Lower leg skin (tissue), 3 donors: ENCODE results near the gene KMT2E.
"Not testable (repeated sequence)": the region's sequence is repeated elsewhere in the genome, so short reads cannot be mapped to it uniquely, and the experiment has no call there.

Experiments
- POLR2A ChIP-seq, 2 donors: fragments of 450-650 bp; IDR thresholded peaks; one replicate each; pipeline ENCODE4 v1.6.1; 2016 to 2017; ENCODE audit warnings: antibody characterized with exemption in 2 of 2, mild to moderate bottlenecking in 1 of 2, moderate library complexity in 1 of 2
- TF ChIP-seq, protein P1 (sequence below), 3 donors: fragments of 450-650 bp; IDR thresholded peaks; one replicate each; pipeline ENCODE4 v1.5.1; 2016; ENCODE audit warnings: antibody characterized with exemption in 3 of 3, mild to moderate bottlenecking in 3 of 3, moderate library complexity in 2 of 3

DNA sequence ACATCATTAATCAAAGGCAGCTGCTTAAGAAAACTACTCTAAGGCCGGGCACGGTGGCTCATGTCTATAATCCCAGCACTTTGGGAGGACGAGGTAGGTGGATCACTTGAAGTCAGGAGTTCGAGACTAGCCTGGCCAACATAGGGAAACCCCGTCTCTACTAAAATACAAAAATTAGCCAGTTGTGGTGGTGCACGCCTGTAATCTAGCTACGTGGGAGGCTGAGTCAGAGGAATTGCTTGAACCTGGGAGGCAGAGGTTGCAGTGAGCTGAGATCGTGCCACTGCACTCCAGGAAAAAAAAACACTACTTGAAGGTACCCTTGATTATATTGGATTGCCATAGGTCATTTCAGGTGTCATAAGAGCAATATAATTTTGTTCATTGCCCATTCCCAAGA lies 14.9 kb downstream of the KMT2E start:
- TF ChIP-seq, protein P1, sequence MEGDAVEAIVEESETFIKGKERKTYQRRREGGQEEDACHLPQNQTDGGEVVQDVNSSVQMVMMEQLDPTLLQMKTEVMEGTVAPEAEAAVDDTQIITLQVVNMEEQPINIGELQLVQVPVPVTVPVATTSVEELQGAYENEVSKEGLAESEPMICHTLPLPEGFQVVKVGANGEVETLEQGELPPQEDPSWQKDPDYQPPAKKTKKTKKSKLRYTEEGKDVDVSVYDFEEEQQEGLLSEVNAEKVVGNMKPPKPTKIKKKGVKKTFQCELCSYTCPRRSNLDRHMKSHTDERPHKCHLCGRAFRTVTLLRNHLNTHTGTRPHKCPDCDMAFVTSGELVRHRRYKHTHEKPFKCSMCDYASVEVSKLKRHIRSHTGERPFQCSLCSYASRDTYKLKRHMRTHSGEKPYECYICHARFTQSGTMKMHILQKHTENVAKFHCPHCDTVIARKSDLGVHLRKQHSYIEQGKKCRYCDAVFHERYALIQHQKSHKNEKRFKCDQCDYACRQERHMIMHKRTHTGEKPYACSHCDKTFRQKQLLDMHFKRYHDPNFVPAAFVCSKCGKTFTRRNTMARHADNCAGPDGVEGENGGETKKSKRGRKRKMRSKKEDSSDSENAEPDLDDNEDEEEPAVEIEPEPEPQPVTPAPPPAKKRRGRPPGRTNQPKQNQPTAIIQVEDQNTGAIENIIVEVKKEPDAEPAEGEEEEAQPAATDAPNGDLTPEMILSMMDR (IDR thresholded peaks at IDR 0.05): not testable (repeated sequence)
- not testable (repeated sequence) for TF ChIP-seq POLR2A (IDR thresholded peaks at IDR 0.05)
